COR-L47 (cell line): Measurements from ENCODE around the gene FXYD2.
"Not testable (repeated sequence)": the region's sequence is repeated elsewhere in the genome, so short reads cannot be mapped to it uniquely, and the experiment has no call there.

Experiments used
- DNase-seq: peaks from one replicate; lab custom pipeline; 2025; lab: John Stamatoyannopoulos, UW

Gene FXYD2

GRCh38 chr11:117824571-117825537 lies at the start of gene FXYD2:
Gene FXYD2, minus strand, starts transcription at chr11:117824744. Its CDS starts 66 bp downstream, at chr11:117824678.
- DNase-seq, result no peak

- DNase-seq, result no peak
Measured at GRCh38 chr11:117873828-117874125, 49.2 kb upstream of the FXYD2 start.

- DNase-seq, result no peak
Measured at GRCh38 chr11:117872975-117873827, 48.7 kb upstream of the FXYD2 start.

- DNase-seq, result no peak
Measured at GRCh38 chr11:117872420-117872961, 47.9 kb upstream of the FXYD2 start.

- no peak for DNase-seq
Measured at GRCh38 chr11:117871784-117872183, 47.2 kb upstream of the FXYD2 start.

GRCh38 chr11:117871160-117871559 lies 46.6 kb upstream of the FXYD2 start:
- no peak for DNase-seq

- peak; percentile 87 for DNase-seq
Measured at GRCh38 chr11:117870103-117870952, 45.8 kb upstream of the FXYD2 start.

GRCh38 chr11:117869604-117870003 lies 45.1 kb upstream of the FXYD2 start:
- DNase-seq, result no peak

- DNase-seq, result peak; percentile 78
Measured at GRCh38 chr11:117868815-117869561, 44.4 kb upstream of the FXYD2 start.

- DNase-seq, result no peak
Measured at GRCh38 chr11:117868088-117868487, 43.5 kb upstream of the FXYD2 start.

- no peak for DNase-seq
Measured at GRCh38 chr11:117866526-117866925, 42.0 kb upstream of the FXYD2 start.

- not testable (repeated sequence) for DNase-seq
Measured at GRCh38 chr11:117865546-117865945, 41.0 kb upstream of the FXYD2 start.

- DNase-seq, result no peak
Measured at GRCh38 chr11:117863383-117863782, 38.8 kb upstream of the FXYD2 start.

- DNase-seq, result no peak
Measured at GRCh38 chr11:117862753-117863152, 38.2 kb upstream of the FXYD2 start.

- no peak for DNase-seq
Measured at GRCh38 chr11:117862019-117862725, 37.6 kb upstream of the FXYD2 start.

- peak; percentile 91 for DNase-seq
Measured at GRCh38 chr11:117861151-117862018, 36.8 kb upstream of the FXYD2 start.

GRCh38 chr11:117860139-117860538 lies 35.6 kb upstream of the FXYD2 start:
- no peak for DNase-seq

GRCh38 chr11:117859488-117860112 lies 35.1 kb upstream of the FXYD2 start:
- no peak for DNase-seq

- no peak for DNase-seq
Measured at GRCh38 chr11:117859061-117859460, 34.5 kb upstream of the FXYD2 start.
